Body of pancreas (tissue), 4 donors: ENCODE measurements around the gene UPP1. TPM values are rescaled to one million over a fixed set of nuclear protein-coding genes. Genes with fewer than 3 reads are reported as not detected.

Experiments used
- ATAC-seq: fragments of 150-250 bp; one replicate; pipeline ENCODE4 v1.9.1; 2016
- DNase-seq, 4 donors: peaks; one replicate each; pipeline ENCODE4 v3.0.0-alpha.2; 2019
- H3K27ac ChIP-seq, 4 donors: fragments of 200-600 bp; sonication (generic); 1 replicate in 3 of 4; 2 replicates in 1 of 4; pipeline versions ENCODE4 v1.5.1 to v1.6.1; 2016 to 2019; ENCODE audit warnings: mild to moderate bottlenecking in 1 of 4, mixed read lengths in 1 of 4, moderate library complexity in 1 of 4
- H3K27me3 ChIP-seq, 2 donors: fragments of 200-600 bp; sonication (generic); one replicate each; pipeline ENCODE4 v1.6.0; 2016; ENCODE audit warnings: mild to moderate bottlenecking in 1 of 2
- H3K36me3 ChIP-seq, 2 donors: fragments of 200-600 bp; sonication (generic); replicated peaks in 1 of 2; 2 replicates each; pipeline ENCODE4 v1.5.1; 2016; ENCODE audit warnings: low read depth in 2 of 2; ENCODE audit not compliant: insufficient read depth in 1 of 2
- H3K4me1 ChIP-seq: fragments of 200-600 bp; sonication (generic); one replicate; pipeline ENCODE4 v1.6.0; 2016
- H3K4me3 ChIP-seq, 2 donors: fragments of 200-600 bp; sonication (generic); 1 replicate in 1 of 2; 2 replicates in 1 of 2; pipeline ENCODE4 v1.5.1; 2016 to 2019
- H3K9me3 ChIP-seq, 3 donors: fragments of 200-600 bp; sonication (generic); 1 replicate in 2 of 3; 2 replicates in 1 of 3; pipeline ENCODE4 v1.5.1; 2016
- CTCF ChIP-seq, 7 experiments: fragments of 450-650 bp in 4 of 7; fragments of 200-600 bp in 3 of 7; sonication (generic) in 3 of 7; IDR thresholded peaks; one replicate each; pipeline ENCODE4 v1.5.1; 2016 to 2019; ENCODE audit warnings: antibody characterized with exemption in 7 of 7
- POLR2A ChIP-seq, 3 donors: fragments of 450-650 bp; IDR thresholded peaks; one replicate each; pipeline ENCODE4 v1.6.1; 2016; ENCODE audit warnings: antibody characterized with exemption in 3 of 3, mild to moderate bottlenecking in 2 of 3
- WGBS, 2 donors: methylation state at CpG; one replicate each; pipeline ENCODE4 v1.1.5; 2017; 5-methylcytosine and 5-hydroxymethylcytosine counted together
- intact Hi-C: fragments of 100-400 bp; cut with DNase I; formaldehyde crosslinking; loops from one replicate; pipeline ENCODE4 v1.15.1; 2023
- total RNA-seq, 2 donors: library from RNA; depleted of rRNA; stranded (reverse); fragments of >200 nt; gene quantifications; one replicate each; pipeline ENCODE4 v1.1.0, GENCODE V29; 2016

The UPP1 gene
- total RNA-seq, 2 donors from 2014 or later = 7.3 to 9.9 TPM

GRCh38 chr7:48101352-48101751 lies 12.3 kb downstream of the UPP1 start:
- H3K36me3 ChIP-seq = peaks cover 0 to 15% of the 10 kb centered on the region in 2 donors
- WGBS, 2 donors = 94 to 97% methylated on average over 3 to 8 of the region's 8 CpGs
- ATAC-seq = no peak
- no peaks in the 10 kb centered on the region for H3K27me3 ChIP-seq
- intact Hi-C loops = no loop called here
- no peaks in the 10 kb centered on the region for H3K4me1 ChIP-seq
- TF ChIP-seq CTCF (IDR thresholded peaks at IDR 0.05) (no peak), POLR2A (IDR thresholded peaks at IDR 0.05) (no peak)
- H3K4me3 ChIP-seq = no peak overlapping the region
- H3K27ac ChIP-seq = no peak overlapping the region
- DNase-seq = no peak
- H3K9me3 ChIP-seq = no peaks in the 10 kb centered on the region

GRCh38 chr7:48101968-48102367 lies 12.9 kb downstream of the UPP1 start:
- intact Hi-C loops = no loop called here
- peaks cover 0 to 15% of the 10 kb centered on the region in 2 donors for H3K36me3 ChIP-seq
- no peaks in the 10 kb centered on the region for H3K9me3 ChIP-seq
- no peaks in the 10 kb centered on the region for H3K27me3 ChIP-seq
- ATAC-seq (no peak), DNase-seq (no peak)
- WGBS, 2 donors = 60 to 78% methylated on average over 4 of the region's 4 CpGs
- no peak for TF ChIP-seq CTCF (IDR thresholded peaks at IDR 0.05)
- TF ChIP-seq POLR2A (IDR thresholded peaks at IDR 0.05) = no peak
- H3K27ac ChIP-seq = no peak overlapping the region
- H3K4me1 ChIP-seq = no peaks in the 10 kb centered on the region
- no peak overlapping the region for H3K4me3 ChIP-seq

- ATAC-seq = no peak
- H3K36me3 ChIP-seq = peaks cover 0 to 18% of the 10 kb centered on the region in 2 donors
- intact Hi-C loops = no loop called here
- H3K4me3 ChIP-seq = no peak overlapping the region
- no peak overlapping the region for H3K27ac ChIP-seq
- TF ChIP-seq POLR2A (IDR thresholded peaks at IDR 0.05) = no peak
- no peak for TF ChIP-seq CTCF (IDR thresholded peaks at IDR 0.05)
- 96 to 98% methylated on average over 4 of the region's 4 CpGs for WGBS, 2 donors
- no peaks in the 10 kb centered on the region for H3K9me3 ChIP-seq
- DNase-seq = no peak
- H3K27me3 ChIP-seq = no peaks in the 10 kb centered on the region
- no peaks in the 10 kb centered on the region for H3K4me1 ChIP-seq
Observed at GRCh38 chr7:48102530-48102929, 13.5 kb downstream of the UPP1 start.

- peaks cover 0 to 17% of the 10 kb centered on the region in 2 donors for H3K36me3 ChIP-seq
- WGBS, 2 donors = 90 to 94% methylated on average over 5 of the region's 5 CpGs
- no peaks in the 10 kb centered on the region for H3K27me3 ChIP-seq
- TF ChIP-seq POLR2A (IDR thresholded peaks at IDR 0.05) (no peak), CTCF (IDR thresholded peaks at IDR 0.05) (no peak)
- peaks cover 2% of the 10 kb centered on the region for H3K4me1 ChIP-seq
- H3K27ac ChIP-seq = no peak overlapping the region
- DNase-seq (no peak), ATAC-seq (no peak)
- H3K4me3 ChIP-seq = no peak overlapping the region
- intact Hi-C loops = loop anchor here (5.0 kb wide), 1 partner anchor 118 kb away; no protein-coding TSS in a partner anchor
- no peaks in the 10 kb centered on the region for H3K9me3 ChIP-seq
Observed at GRCh38 chr7:48105045-48105444, 16.0 kb downstream of the UPP1 start.

GRCh38 chr7:48106906-48107659 lies 18.0 kb downstream of the UPP1 start:
- Histone ChIP-seq H3K4me1 (peaks cover 7% of the 10 kb centered on the region), H3K27me3 (no peaks in the 10 kb centered on the region), H3K27ac (no peak overlapping the region), H3K4me3 (no peak overlapping the region), H3K9me3 (no peaks in the 10 kb centered on the region), H3K36me3 (peaks cover 0 to 15% of the 10 kb centered on the region in 2 donors)
- DNase-seq (no peak), ATAC-seq (no peak)
- 91 to 92% methylated on average over 20 to 29 of the region's 29 CpGs for WGBS, 2 donors
- TF ChIP-seq POLR2A (IDR thresholded peaks at IDR 0.05) (no peak), CTCF (IDR thresholded peaks at IDR 0.05) (no peak)
- intact Hi-C loops = loop anchor here (5.0 kb wide), 1 partner anchor 120 kb away; no protein-coding TSS in a partner anchor
